Activated CD8-positive, alpha-beta T cell treated with anti-CD3 and anti-CD28 coated beads for 36 hours (primary cell): ENCODE measurements around the gene CMTM4. TPM values are rescaled to one million over a fixed set of nuclear protein-coding genes. Genes with fewer than 3 reads are reported as not detected.
A peak's percentile ranks its signal among the peaks of the same experiment; 100 is the strongest.

Experiments
- ATAC-seq: fragments of 200-7000 bp; cut with Tn5 transposase; one replicate; pipeline ENCODE4 v1.10.0; 2021; ENCODE audit warnings: mild to moderate bottlenecking, moderate library complexity
- CTCF ChIA-PET: fragments of 350-600 bp; sonication (Branson Sonifier 250); formaldehyde crosslinking; loops from one replicate; lab custom pipeline; 2021; ENCODE audit warnings: antibody characterized with exemption; lab: Charles Lee
- POLR2A ChIA-PET: fragments of 350-600 bp; sonication (Branson Sonifier 250); formaldehyde crosslinking; loops from one replicate; lab custom pipeline; 2021; ENCODE audit warnings: antibody characterized with exemption; lab: Charles Lee
- DNase-seq: peaks from one replicate; pipeline ENCODE4 v3.0.0-alpha.2; 2020
- H3K27ac Mint-ChIP-seq: one replicate; pipeline ENCODE4 v1.8.0; 2021; ENCODE audit warnings: mild to moderate bottlenecking, mixed read lengths
- H3K27me3 Mint-ChIP-seq: one replicate; pipeline ENCODE4 v1.8.0; 2021; ENCODE audit warnings: mixed read lengths
- H3K36me3 Mint-ChIP-seq: one replicate; pipeline ENCODE4 v1.8.0; 2021; ENCODE audit warnings: low read depth, mixed read lengths
- H3K4me1 Mint-ChIP-seq: one replicate; pipeline ENCODE4 v1.8.0; 2021; ENCODE audit warnings: low read depth, mixed read lengths
- H3K4me3 Mint-ChIP-seq: one replicate; pipeline ENCODE4 v1.8.0; 2021; ENCODE audit warnings: mild to moderate bottlenecking, moderate library complexity, mixed read lengths
- H3K9me3 Mint-ChIP-seq: one replicate; pipeline ENCODE4 v1.8.0; 2021; ENCODE audit warnings: mixed read lengths
- CTCF ChIP-seq: fragments of 200-600 bp; IDR thresholded peaks from one replicate; pipeline ENCODE4 v1.8.0; 2022; ENCODE audit warnings: antibody characterized with exemption, mild to moderate bottlenecking
- intact Hi-C: fragments of 100-400 bp; cut with micrococcal nuclease; formaldehyde crosslinking; loops from one replicate; pipeline ENCODE4 v1.10.0; 2022
- total RNA-seq, 2 experiments: library from RNA; stranded (reverse); gene quantifications; one replicate each; pipeline ENCODE4 v1.2.3, GENCODE V29; 2021

The CMTM4 gene
- total RNA-seq, 2 experiments from 2014 or later, result 3.2 to 3.5 TPM

- Mint-ChIP-seq H3K27ac (peak overlapping the region; percentile 65), H3K4me3 (no peak overlapping the region), H3K27me3 (no peaks in the 10 kb centered on the region), H3K4me1 (peaks cover 4% of the 10 kb centered on the region), H3K36me3 (peaks cover 31% of the 10 kb centered on the region), H3K9me3 (no peaks in the 10 kb centered on the region)
- intact Hi-C loops, result no loop called here
- ChIA-PET POLR2A (interaction anchor here (0.6 to 2.1 kb wide), 4 partner anchors 9 to 632 kb away, joined by 3 to 7 read pairs (median 3); no protein-coding TSS in a partner anchor), CTCF (interaction anchor here (0.8 to 4.9 kb wide), 30 partner anchors 12 to 322 kb away, joined by 3 to 83 read pairs (median 4); partner anchors contain the start of genes CMTM4, DYNC1LI2 and NAE1)
- ATAC-seq, result peak; percentile 80
- DNase-seq, result no peak
- peak; percentile 72 for TF ChIP-seq CTCF
Observed at GRCh38 chr16:66728117-66728787, 31.7 kb upstream of the CMTM4 start.

GRCh38 chr16:66720766-66721165, 24.2 kb upstream of the CMTM4 start:
- POLR2A ChIA-PET, result no interaction called here
- intact Hi-C loops, result no loop called here
- Mint-ChIP-seq H3K27ac (peak overlapping the region; percentile 23), H3K27me3 (no peaks in the 10 kb centered on the region), H3K36me3 (peaks cover 22% of the 10 kb centered on the region), H3K9me3 (no peaks in the 10 kb centered on the region), H3K4me1 (no peaks in the 10 kb centered on the region), H3K4me3 (no peak overlapping the region)
- no peak for DNase-seq
- CTCF ChIA-PET, result no interaction called here
- TF ChIP-seq CTCF, result no peak
- no peak for ATAC-seq

- Mint-ChIP-seq H3K27me3 (no peaks in the 10 kb centered on the region), H3K4me1 (no peaks in the 10 kb centered on the region), H3K27ac (no peak overlapping the region), H3K36me3 (peaks cover 13% of the 10 kb centered on the region), H3K4me3 (no peak overlapping the region), H3K9me3 (no peaks in the 10 kb centered on the region)
- ChIA-PET POLR2A (no interaction called here), CTCF (interaction anchor here (0.9 kb wide), 1 partner anchor 20 kb away, joined by 3 read pairs; no protein-coding TSS in a partner anchor)
- ATAC-seq (no peak), DNase-seq (no peak)
- intact Hi-C loops, result no loop called here
- TF ChIP-seq CTCF, result no peak
Observed at GRCh38 chr16:66719246-66719645, 22.7 kb upstream of the CMTM4 start.

GRCh38 chr16:66717776-66718175, 21.2 kb upstream of the CMTM4 start:
- DNase-seq (no peak), ATAC-seq (no peak)
- no peaks in the 10 kb centered on the region for H3K9me3 Mint-ChIP-seq
- peaks cover 2% of the 10 kb centered on the region for H3K36me3 Mint-ChIP-seq
- no peak overlapping the region for H3K4me3 Mint-ChIP-seq
- ChIA-PET CTCF (interaction anchor here (4.7 kb wide), 1 partner anchor 9 kb away, joined by 25 read pairs; no protein-coding TSS in a partner anchor), POLR2A (no interaction called here)
- intact Hi-C loops, result no loop called here
- no peak overlapping the region for H3K27ac Mint-ChIP-seq
- H3K4me1 Mint-ChIP-seq, result no peaks in the 10 kb centered on the region
- H3K27me3 Mint-ChIP-seq, result no peaks in the 10 kb centered on the region
- no peak for TF ChIP-seq CTCF

- POLR2A ChIA-PET, result no interaction called here
- no peak overlapping the region for H3K4me3 Mint-ChIP-seq
- CTCF ChIA-PET, result interaction anchor here (0.7 to 4.7 kb wide), 2 partner anchors 10 to 25 kb away, joined by 3 to 25 read pairs; no protein-coding TSS in a partner anchor
- TF ChIP-seq CTCF, result no peak
- ATAC-seq (peak; percentile 68), DNase-seq (peak; percentile 38)
- H3K9me3 Mint-ChIP-seq, result no peaks in the 10 kb centered on the region
- peaks cover 3% of the 10 kb centered on the region for H3K27me3 Mint-ChIP-seq
- H3K4me1 Mint-ChIP-seq, result no peaks in the 10 kb centered on the region
- no peak overlapping the region for H3K27ac Mint-ChIP-seq
- intact Hi-C loops, result no loop called here
- H3K36me3 Mint-ChIP-seq, result peaks cover 1% of the 10 kb centered on the region
Observed at GRCh38 chr16:66717112-66717675, 20.7 kb upstream of the CMTM4 start.
